ENCODE results near the gene EPM2A. TPM values are rescaled to one million over a fixed set of nuclear protein-coding genes. Genes with fewer than 3 reads are reported as not detected.

Gene EPM2A
- total and polyA plus RNA-seq, 2 experiments from 2014 or later = 3.7 to 17.8 TPM

GRCh38 chr6:145632971-145633370 lies 102.3 kb downstream of the EPM2A start (continued):
- TF ChIP-seq ZNF114 (CRISPR knock-in tag; IDR thresholded peaks at IDR 0.05) = no peak
- TF ChIP-seq JUNB (IDR thresholded peaks at IDR 0.05; ENCODE audit: unreplicated experiment) = no peak
- no peak for TF ChIP-seq NANOG (IDR thresholded peaks at IDR 0.05; ENCODE audit: borderline replicate concordance)
- no peak for TF ChIP-seq REST (IDR thresholded peaks at IDR 0.05; ENCODE audit: unreplicated experiment)
- TF ChIP-seq CREB1 (CRISPR knock-in tag; IDR thresholded peaks at IDR 0.05; ENCODE audit: low read depth) = no peak

- H3K4me1 ChIP-seq (ENCODE audit: insufficient read depth) = peaks cover 3% of the 10 kb centered on the region; the same call in 1 of the 2 replicates
- Mint-ChIP-seq H3K27ac (no peak overlapping the region), H3K9me3 (no peaks in the 10 kb centered on the region), H3K36me3 (ENCODE audit: low read depth) (no peaks in the 10 kb centered on the region), H3K4me3 (no peak overlapping the region), H3K4me1 (peaks cover 8% of the 10 kb centered on the region), H3K27me3 (ENCODE audit: insufficient read depth, low read depth, poor library complexity) (no peaks in the 10 kb centered on the region)
- H3K9me2 ChIP-seq (ENCODE audit: insufficient read depth) = 0 out of 2 replicates have a peak, but pooled peaks cover 4% of the 10 kb centered on the region
- H3K27me3 ChIP-seq (ENCODE audit: insufficient read depth) = no peaks in the 10 kb centered on the region
- no peak overlapping the region for H3K27ac ChIP-seq (ENCODE audit: low read depth)
- no peaks in the 10 kb centered on the region for H4K20me1 ChIP-seq (replicated peaks; ENCODE audit: insufficient read depth)
- no peaks in the 10 kb centered on the region for H3F3A ChIP-seq (replicated peaks; ENCODE audit: low read depth)
- no peak overlapping the region for H3K4me3 ChIP-seq
- no peak for ATAC-seq
- H3K4me2 ChIP-seq = no peak overlapping the region
- no peaks in the 10 kb centered on the region for H3K79me2 ChIP-seq (replicated peaks; ENCODE audit: insufficient read depth)
- no peak overlapping the region for H2AFZ ChIP-seq
- no peaks in the 10 kb centered on the region for H3K36me3 ChIP-seq (ENCODE audit: insufficient read depth)
- DNase-seq (ENCODE audit: low spot score) = no peak
- TF ChIP-seq NANOG (IDR thresholded peaks at IDR 0.05; ENCODE audit: borderline replicate concordance) (no peak), CREB1 (CRISPR knock-in tag; IDR thresholded peaks at IDR 0.05; ENCODE audit: low read depth) (no peak), ETS1 (IDR thresholded peaks at IDR 0.05) (no peak), POLR2AphosphoS5 (IDR thresholded peaks at IDR 0.05; ENCODE audit: low read depth) (no peak), ZNF331 (CRISPR knock-in tag; IDR thresholded peaks at IDR 0.05; ENCODE audit: low read depth) (no peak), REST (IDR thresholded peaks at IDR 0.05; ENCODE audit: unreplicated experiment) (no peak), CTCF (conservative IDR thresholded peaks at IDR 0.05; ENCODE audit: low read depth in 2 of 2) (no peak)
Measured at GRCh38 chr6:145631374-145631773, 103.9 kb downstream of the EPM2A start.
